ENCODE measurements around the gene GPR27.

GPR27 gene

DNA sequence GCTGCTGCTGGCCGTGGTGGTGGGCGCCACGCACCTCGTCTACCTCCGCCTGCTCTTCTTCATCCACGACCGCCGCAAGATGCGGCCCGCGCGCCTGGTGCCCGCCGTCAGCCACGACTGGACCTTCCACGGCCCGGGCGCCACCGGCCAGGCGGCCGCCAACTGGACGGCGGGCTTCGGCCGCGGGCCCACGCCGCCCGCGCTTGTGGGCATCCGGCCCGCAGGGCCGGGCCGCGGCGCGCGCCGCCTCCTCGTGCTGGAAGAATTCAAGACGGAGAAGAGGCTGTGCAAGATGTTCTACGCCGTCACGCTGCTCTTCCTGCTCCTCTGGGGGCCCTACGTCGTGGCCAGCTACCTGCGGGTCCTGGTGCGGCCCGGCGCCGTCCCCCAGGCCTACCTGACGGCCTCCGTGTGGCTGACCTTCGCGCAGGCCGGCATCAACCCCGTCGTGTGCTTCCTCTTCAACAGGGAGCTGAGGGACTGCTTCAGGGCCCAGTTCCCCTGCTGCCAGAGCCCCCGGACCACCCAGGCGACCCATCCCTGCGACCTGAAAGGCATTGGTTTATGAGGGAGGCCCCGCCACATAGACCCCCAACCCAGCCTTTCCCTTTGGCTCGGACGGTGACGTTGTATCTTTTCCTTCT is 1.1 kb downstream of the GPR27 start:
- TF ChIP-seq POLR2A (IDR thresholded peaks at IDR 0.05; ENCODE audit: low read depth, low read length), result no peak
- DNase-seq (ENCODE audit: insufficient read length, low spot score) (no peak), FAIRE-seq (no peak)

GRCh38 chr3:71758091-71758490 is 4.4 kb downstream of the GPR27 start:
- DNase-seq (ENCODE audit: insufficient read length, low spot score) (no peak), FAIRE-seq (no peak)
- TF ChIP-seq POLR2A (IDR thresholded peaks at IDR 0.05; ENCODE audit: low read depth, low read length), result no peak

- no peak for DNase-seq (ENCODE audit: insufficient read length, low spot score)
- TF ChIP-seq POLR2A (IDR thresholded peaks at IDR 0.05; ENCODE audit: low read depth, low read length), result no peak
- FAIRE-seq, result no peak
Measured at GRCh38 chr3:71759401-71759800, 5.7 kb downstream of the GPR27 start.

DNA sequence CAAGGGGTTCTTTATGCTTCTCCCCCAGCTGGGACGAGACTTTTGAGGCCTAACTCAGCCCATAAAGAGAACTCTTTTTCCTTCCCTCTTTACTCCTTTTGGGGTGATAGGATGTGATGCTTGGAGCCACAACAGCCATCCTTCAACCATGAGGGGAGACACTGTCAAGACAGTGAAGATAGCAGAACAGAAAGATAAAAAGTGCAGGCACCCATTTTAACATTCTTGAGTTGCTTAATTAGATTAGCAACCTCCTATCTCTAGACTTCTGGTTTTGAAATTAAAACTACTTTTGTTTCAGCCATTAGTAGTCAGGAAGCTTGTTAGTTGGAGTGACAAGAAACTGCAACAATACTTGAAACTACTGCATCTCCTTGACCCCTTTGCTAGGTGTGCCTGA is 6.5 kb downstream of the GPR27 start:
- FAIRE-seq (no peak), DNase-seq (ENCODE audit: insufficient read length, low spot score) (no peak)
- TF ChIP-seq POLR2A (IDR thresholded peaks at IDR 0.05; ENCODE audit: low read depth, low read length), result no peak

DNA sequence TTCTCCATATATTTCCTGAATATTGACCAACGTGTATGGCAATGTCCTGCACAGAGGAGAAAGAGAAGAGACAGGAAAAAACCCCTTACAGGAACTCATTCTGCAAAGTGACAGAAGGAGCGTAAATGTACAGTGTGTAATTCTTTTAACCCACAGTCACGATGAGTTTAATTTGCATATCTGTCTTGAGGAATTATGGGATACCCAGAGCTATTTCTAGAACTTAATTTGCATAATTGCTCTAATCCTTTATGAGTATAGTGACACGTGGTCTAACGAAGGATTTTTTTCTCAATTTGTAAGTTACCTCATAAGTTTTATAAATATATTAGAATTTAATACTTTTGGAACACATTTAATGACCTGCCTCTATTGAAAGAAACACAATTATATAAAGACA is 9.8 kb downstream of the GPR27 start:
- DNase-seq (ENCODE audit: insufficient read length, low spot score), result no peak
- no peak for TF ChIP-seq POLR2A (IDR thresholded peaks at IDR 0.05; ENCODE audit: low read depth, low read length)
- no peak for FAIRE-seq

GRCh38 chr3:71771126-71771525 is 17.5 kb downstream of the GPR27 start:
- FAIRE-seq (no peak), DNase-seq (ENCODE audit: insufficient read length, low spot score) (no peak)
- no peak for TF ChIP-seq POLR2A (IDR thresholded peaks at IDR 0.05; ENCODE audit: low read depth, low read length)

GRCh38 chr3:71771884-71772283 is 18.2 kb downstream of the GPR27 start:
- no peak for TF ChIP-seq POLR2A (IDR thresholded peaks at IDR 0.05; ENCODE audit: low read depth, low read length)
- DNase-seq (ENCODE audit: insufficient read length, low spot score) (no peak), FAIRE-seq (no peak)

GRCh38 chr3:71776538-71776937 is 22.9 kb downstream of the GPR27 start:
- FAIRE-seq, result no peak
- no peak for TF ChIP-seq POLR2A (IDR thresholded peaks at IDR 0.05; ENCODE audit: low read depth, low read length)

GRCh38 chr3:71778353-71778752 is 24.7 kb downstream of the GPR27 start:
- TF ChIP-seq POLR2A (IDR thresholded peaks at IDR 0.05; ENCODE audit: low read depth, low read length), result no peak
- DNase-seq (ENCODE audit: insufficient read length, low spot score) (no peak), FAIRE-seq (no peak)

More at GRCh38 chr3:71776538-71776937, 22.9 kb downstream of the GPR27 start:
- DNase-seq (ENCODE audit: insufficient read length, low spot score), result no peak

DNA sequence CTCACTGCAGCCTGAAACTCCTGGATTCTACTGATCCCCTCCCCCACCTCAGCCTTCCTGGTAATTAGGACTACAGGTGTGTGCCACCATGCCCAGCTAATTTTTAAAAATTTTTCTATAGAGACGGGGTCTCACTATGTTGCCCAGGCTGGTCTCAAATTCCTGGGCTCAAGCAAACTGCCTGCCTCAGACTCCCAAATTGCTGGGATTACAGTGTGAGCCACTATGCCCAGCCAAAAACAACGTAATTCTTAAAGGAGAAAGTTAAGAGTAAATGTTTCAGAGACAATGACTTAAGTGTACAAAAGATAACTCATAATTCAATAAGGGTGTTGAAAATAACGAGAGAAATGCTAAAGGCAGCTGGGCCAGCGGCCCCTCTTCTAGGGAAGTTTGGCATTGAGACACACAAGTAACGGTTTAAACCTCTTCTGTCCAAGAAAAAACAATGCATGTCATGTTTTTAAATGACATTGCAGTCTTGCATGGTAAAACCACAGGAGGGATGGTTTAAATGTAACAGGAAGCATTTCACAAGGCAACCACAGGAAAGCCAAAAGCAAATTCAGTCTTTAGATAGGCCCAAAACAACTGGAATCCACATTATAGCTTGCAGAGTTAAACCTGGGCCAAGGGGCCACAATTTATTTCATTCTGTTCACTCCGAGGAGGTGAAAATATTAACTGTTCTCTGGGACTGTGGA is 26.2 kb downstream of the GPR27 start:
- FAIRE-seq, result no peak
- no peak for DNase-seq (ENCODE audit: insufficient read length, low spot score)
- no peak for TF ChIP-seq POLR2A (IDR thresholded peaks at IDR 0.05; ENCODE audit: low read depth, low read length)

- FAIRE-seq (no peak), DNase-seq (ENCODE audit: insufficient read length, low spot score) (no peak)
- TF ChIP-seq POLR2A (IDR thresholded peaks at IDR 0.05; ENCODE audit: low read depth, low read length), result no peak
Measured at GRCh38 chr3:71780430-71780829, 26.8 kb downstream of the GPR27 start.

DNA sequence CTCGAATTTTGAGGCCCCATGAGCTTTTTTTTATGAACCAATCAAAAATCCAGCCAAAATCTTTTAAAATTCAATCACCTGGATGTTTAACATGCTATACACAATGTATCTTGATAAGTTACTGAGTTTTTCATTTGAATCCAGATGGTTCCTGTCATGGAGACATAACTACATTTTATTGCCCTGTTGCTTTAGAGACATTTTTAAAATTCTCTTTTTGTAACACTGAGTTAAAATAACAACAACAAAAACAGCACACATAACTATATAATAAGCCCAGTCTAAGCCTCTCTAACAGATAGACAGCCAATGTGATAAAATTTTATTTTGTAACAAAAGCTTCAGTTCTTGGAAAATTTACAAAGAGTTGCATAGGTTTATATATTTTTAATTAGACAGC is 29.5 kb downstream of the GPR27 start:
- no peak for TF ChIP-seq POLR2A (IDR thresholded peaks at IDR 0.05; ENCODE audit: low read depth, low read length)
- DNase-seq (ENCODE audit: insufficient read length, low spot score), result no peak
- no peak for FAIRE-seq

GRCh38 chr3:71784201-71784913 is 30.7 kb downstream of the GPR27 start:
- TF ChIP-seq POLR2A (IDR thresholded peaks at IDR 0.05; ENCODE audit: low read depth, low read length), result no peak
- no peak for DNase-seq (ENCODE audit: insufficient read length, low spot score)
- no peak for FAIRE-seq

- TF ChIP-seq POLR2A (IDR thresholded peaks at IDR 0.05; ENCODE audit: low read depth, low read length), result no peak
- DNase-seq (ENCODE audit: insufficient read length, low spot score) (no peak), FAIRE-seq (no peak)
Measured at GRCh38 chr3:71784914-71785531, 31.4 kb downstream of the GPR27 start, which contains the start of gene PROK2. Gene PROK2, minus strand, starts transcription at chr3:71785148. Its CDS starts 96 bp downstream, at chr3:71785052.
